DMS 273 (cell line): ENCODE data around the gene DGCR6.
"Not testable (repeated sequence)": the region's sequence is repeated elsewhere in the genome, so short reads cannot be mapped to it uniquely, and the experiment has no call there.

ENCODE experiments used
- DNase-seq: peaks from one replicate; lab custom pipeline; 2025; ENCODE audit not compliant: unreplicated experiment; lab: John Stamatoyannopoulos, UW

DGCR6 gene

GRCh38 chr22:18959741-18960140, 53.6 kb downstream of the DGCR6 start:
- DNase-seq, result not testable (repeated sequence)

DNA sequence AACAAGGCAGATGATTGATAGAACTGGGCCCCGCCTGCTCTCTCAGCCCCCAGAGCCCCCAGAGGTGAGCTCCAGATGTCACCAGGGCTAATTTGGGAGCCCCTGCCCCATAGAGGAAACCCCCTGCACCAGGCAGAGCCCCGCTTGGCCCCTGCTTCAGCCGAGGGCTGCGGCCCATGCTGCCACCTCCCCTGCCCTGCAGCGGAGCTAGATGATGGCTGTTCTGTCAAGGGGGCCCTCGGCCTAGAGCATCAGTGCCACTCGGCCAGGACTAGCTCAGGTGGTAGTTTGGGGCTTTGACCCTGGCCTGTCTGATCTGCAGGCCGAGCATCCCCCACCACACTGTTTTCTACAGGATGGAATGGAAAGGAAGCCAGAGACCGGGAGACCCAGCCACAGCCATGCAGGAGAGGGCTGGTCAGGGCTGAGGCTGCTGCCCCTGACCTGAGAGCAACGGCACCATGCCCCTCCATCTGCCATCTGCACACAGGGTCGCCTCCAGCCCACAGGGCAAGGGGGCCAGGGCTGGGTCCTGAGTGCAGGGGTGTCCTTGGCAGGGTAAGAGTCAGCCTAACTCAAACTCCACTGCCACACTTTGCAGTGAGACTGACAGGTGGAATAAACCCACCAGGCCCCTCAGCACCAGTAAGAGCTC, 54.2 kb downstream of the DGCR6 start:
- DNase-seq, result not testable (repeated sequence)

GRCh38 chr22:18961201-18961600, 55.1 kb downstream of the DGCR6 start:
- DNase-seq, result not testable (repeated sequence)
